B cell (primary cell): ENCODE data around the gene DHH. TPM values are rescaled to one million over a fixed set of nuclear protein-coding genes. Genes with fewer than 3 reads are reported as not detected.
A peak's percentile ranks its signal among the peaks of the same experiment; 100 is the strongest.

Experiments
- ATAC-seq: fragments of 200-7000 bp; cut with Tn5 transposase; one replicate; pipeline ENCODE4 v1.10.0; 2021; ENCODE audit warnings: low read depth, mild to moderate bottlenecking, moderate number of reproducible peaks, moderate library complexity
- CTCF ChIA-PET: fragments of 350-600 bp; sonication (Branson Sonifier 250); formaldehyde crosslinking; loops from one replicate; lab custom pipeline; 2021; ENCODE audit warnings: antibody characterized with exemption, inconsistent platforms; lab: Charles Lee
- POLR2A ChIA-PET: fragments of 350-600 bp; sonication (Branson Sonifier 250); formaldehyde crosslinking; loops from one replicate; lab custom pipeline; 2021; ENCODE audit warnings: antibody characterized with exemption; lab: Charles Lee
- DNase-seq: peaks from one replicate; pipeline ENCODE4 v3.0.0; 2013
- H2AFZ ChIP-seq: 2 replicates; pipeline ENCODE4 v1.6.1; 2012; ENCODE audit warnings: mild to moderate bottlenecking, low read depth, low read length; ENCODE audit not compliant: insufficient read depth, poor library complexity, severe bottlenecking
- H3K27ac ChIP-seq, 2 donors: 1 replicate in 1 of 2; 2 replicates in 1 of 2; pipeline ENCODE4 v1.5.1; 2012 to 2013; ENCODE audit warnings: low read length in 2 of 2, mild to moderate bottlenecking in 2 of 2, moderate library complexity in 1 of 2
- H3K27me3 ChIP-seq, 4 experiments: fragments of 200-600 bp in 1 of 4; sonication (generic) in 1 of 4; replicated peaks in 1 of 4; 1 replicate in 2 of 4; 2 replicates in 2 of 4; pipeline versions ENCODE4 v1.6.1 to v1.7.0; 2013 to 2016; ENCODE audit warnings: low read length in 3 of 4, mild to moderate bottlenecking in 2 of 4, mixed read lengths in 1 of 4, moderate library complexity in 1 of 4; ENCODE audit not compliant: insufficient read depth in 4 of 4, control insufficient read depth in 3 of 4; ENCODE audit errors: control extremely low read depth in 1 of 4
- H3K36me3 ChIP-seq, 2 experiments: replicated peaks in 1 of 2; 1 replicate in 1 of 2; 2 replicates in 1 of 2; pipeline versions ENCODE4 v1.6.1 to v1.7.1; 2013; ENCODE audit warnings: low read length in 1 of 2; ENCODE audit not compliant: insufficient read depth in 2 of 2, control insufficient read depth in 1 of 2; ENCODE audit errors: control extremely low read depth in 1 of 2, extremely low read depth in 1 of 2
- H3K4me1 ChIP-seq, 2 donors: fragments of 200-600 bp in 1 of 2; sonication (generic) in 1 of 2; 1 replicate in 1 of 2; 2 replicates in 1 of 2; pipeline versions ENCODE4 v1.5.1 to v1.6.1; 2013 to 2017; ENCODE audit warnings: low read length in 2 of 2; ENCODE audit not compliant: control insufficient read depth in 2 of 2, insufficient read depth in 2 of 2
- H3K4me2 ChIP-seq: replicated peaks from 2 replicates; pipeline ENCODE3; 2012; ENCODE audit warnings: mild to moderate bottlenecking, low read depth, low read length; ENCODE audit not compliant: poor library complexity, severe bottlenecking
- H3K4me3 ChIP-seq, 5 experiments: fragments of 200-600 bp in 1 of 5; sonication (generic) in 1 of 5; 1 replicate in 3 of 5; 2 replicates in 2 of 5; pipeline versions ENCODE4 v1.5.1 to v1.7.0; 2011 to 2016; ENCODE audit warnings: low read length in 4 of 5, mild to moderate bottlenecking in 4 of 5, low read depth in 2 of 5, control low read depth in 1 of 5, moderate library complexity in 1 of 5; ENCODE audit not compliant: insufficient read depth in 1 of 5; ENCODE audit errors: control extremely low read depth in 1 of 5, extremely low read depth in 1 of 5
- H3K79me2 ChIP-seq: fragments of 200-600 bp; sonication (generic); one replicate; pipeline ENCODE4 v1.6.0; 2016; ENCODE audit warnings: low read length; ENCODE audit not compliant: control insufficient read depth, insufficient read depth
- H3K9ac ChIP-seq: fragments of 200-600 bp; sonication (generic); 2 replicates; pipeline ENCODE4 v1.6.1; 2017; ENCODE audit warnings: mild to moderate bottlenecking, low read length, moderate library complexity
- H3K9me3 ChIP-seq, 3 donors: one replicate each; pipeline versions ENCODE4 v1.6.1 to v1.7.1; 2013; ENCODE audit warnings: low read length in 2 of 3; ENCODE audit not compliant: control insufficient read depth in 2 of 3, insufficient read depth in 1 of 3; ENCODE audit errors: control extremely low read depth in 1 of 3
- H4K20me1 ChIP-seq: 2 replicates; pipeline ENCODE4 v1.6.0; 2012; ENCODE audit warnings: mild to moderate bottlenecking, low read length; ENCODE audit not compliant: insufficient read depth, control insufficient read depth, poor library complexity, severe bottlenecking
- H3K27ac Mint-ChIP-seq: one replicate; pipeline ENCODE4 v1.8.0; 2021; ENCODE audit warnings: mixed read lengths
- H3K27me3 Mint-ChIP-seq: one replicate; pipeline ENCODE4 v1.8.0; 2021; ENCODE audit warnings: mixed read lengths
- H3K4me1 Mint-ChIP-seq: one replicate; pipeline ENCODE4 v1.8.0; 2021; ENCODE audit warnings: mixed read lengths
- H3K4me3 Mint-ChIP-seq: one replicate; pipeline ENCODE4 v1.8.0; 2021; ENCODE audit warnings: mixed read lengths
- H3K9me3 Mint-ChIP-seq: one replicate; pipeline ENCODE4 v1.8.0; 2022; ENCODE audit warnings: mixed read lengths; ENCODE audit not compliant: insufficient read depth
- CTCF ChIP-seq: fragments of 200-600 bp; IDR thresholded peaks from one replicate; pipeline ENCODE4 v1.8.0; 2022; ENCODE audit warnings: antibody characterized with exemption, mild to moderate bottlenecking
- EZH2 ChIP-seq: IDR thresholded peaks from 2 replicates; pipeline ENCODE4 v1.6.1; 2012; ENCODE audit warnings: borderline replicate concordance, low read depth, mild to moderate bottlenecking, moderate library complexity, low read length; ENCODE audit not compliant: insufficient read depth, poor library complexity, severe bottlenecking
- WGBS: methylation state at CpG from one replicate; pipeline ENCODE4 v1.1.5; 2013; ENCODE audit warnings: missing lambda C conversion rate; ENCODE audit not compliant: insufficient coverage; 5-methylcytosine and 5-hydroxymethylcytosine counted together
- intact Hi-C: fragments of 100-400 bp; cut with micrococcal nuclease; formaldehyde crosslinking; loops from one replicate; pipeline ENCODE4 v1.10.0; 2022
- polyA plus RNA-seq: library from polyadenylated mRNA; depleted of rRNA; stranded (reverse); fragments of >200 nt; gene quantifications from 2 replicates; pipeline ENCODE4 v1.2.3, GENCODE V29; 2012
- total RNA-seq, 2 donors: library from RNA; stranded (reverse); fragments of 120-200 nt in 1 of 2; gene quantifications; 1 replicate in 1 of 2; 2 replicates in 1 of 2; pipeline versions ENCODE4 v1.2.3 to v1.2.4, GENCODE V29; 2013 to 2022

The DHH gene
- total and polyA plus RNA-seq, 2 donors (not counting 1 experiment from before 2014, with no cell fraction given): 0.07 to 0.81 TPM

DNA sequence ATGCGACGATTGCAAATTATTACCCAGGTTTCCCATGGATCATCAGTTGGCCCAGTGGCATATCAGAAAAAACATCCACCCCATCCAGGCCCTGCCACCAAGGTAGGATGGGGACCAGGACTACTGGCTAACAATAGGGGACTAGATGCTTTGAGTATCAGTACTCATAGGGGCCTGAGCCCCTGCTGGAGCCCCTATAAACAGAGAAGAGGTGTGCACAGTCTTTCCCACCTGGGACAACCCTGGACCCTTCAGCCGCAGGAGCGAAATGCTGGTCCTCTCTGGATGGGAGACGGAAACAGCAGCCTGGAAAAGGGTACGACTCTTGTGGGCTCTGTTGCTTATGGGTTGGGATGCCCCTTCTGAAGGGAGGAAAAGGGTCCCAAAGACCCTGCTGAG, 5.7 kb downstream of the DHH start:
- Histone ChIP-seq H3K79me2 (no peaks in the 10 kb centered on the region), H3K9ac (no peak overlapping the region), H3K4me2 (peak overlapping the region; percentile 66), H4K20me1 (peaks cover 15% of the 10 kb centered on the region), H3K4me3 (no peak overlapping the region), H3K4me1 (peaks cover 53 to 54% of the 10 kb centered on the region in 2 donors), H3K36me3 (no peaks in the 10 kb centered on the region), H3K27me3 (peaks cover 0 to 62% (median 41%) of the 10 kb centered on the region in 4 experiments), H2AFZ (no peak overlapping the region), H3K27ac (no peak overlapping the region), H3K9me3 (peaks cover 0 to 21% (median 0%) of the 10 kb centered on the region in 3 donors)
- Mint-ChIP-seq H3K9me3 (no peaks in the 10 kb centered on the region), H3K27ac (no peak overlapping the region), H3K27me3 (peaks cover 52% of the 10 kb centered on the region), H3K4me1 (peaks cover 44% of the 10 kb centered on the region), H3K4me3 (peak overlapping the region; percentile 70)
- 71% methylated on average over 5 of the region's 6 CpGs for WGBS
- no peak for TF ChIP-seq EZH2
- TF ChIP-seq CTCF: no peak
- ChIA-PET CTCF (interaction anchor here (0.6 to 6.9 kb wide), 28 partner anchors 9 to 236 kb away, joined by 3 to 193 read pairs (median 4); partner anchors contain the start of genes DHH, LMBR1L, RHEBL1 and TUBA1A), POLR2A (interaction anchor here (1.1 to 1.9 kb wide), 3 partner anchors 42 to 99 kb away, joined by 3 to 8 read pairs (median 4); partner anchors contain the start of genes TUBA1A and TUBA1B)
- no peak for DNase-seq
- no peak for ATAC-seq
- intact Hi-C loops: loop anchor here (1.0 kb wide), 4 partner anchors 19 to 146 kb away; no protein-coding TSS in a partner anchor
